PC-9 (cell line): ENCODE data around the gene ACOXL. TPM values are rescaled to one million over a fixed set of nuclear protein-coding genes. Genes with fewer than 3 reads are reported as not detected.

Experiments
- BruUV-seq: library from RNA; stranded (reverse); fragments of 400-500 nt; replicated peaks from 2 replicates; lab custom pipeline; 2021; lab: Mats Ljungman, UMichigan
- CTCF ChIA-PET: fragments of 300-600 bp; sonication (Branson Sonifier 250); formaldehyde crosslinking; loops from one replicate; lab custom pipeline; 2022; ENCODE audit warnings: antibody characterized with exemption; lab: Charles Lee
- POLR2A ChIA-PET: fragments of 300-600 bp; sonication (Branson Sonifier 250); formaldehyde crosslinking; loops from one replicate; lab custom pipeline; 2022; ENCODE audit warnings: antibody characterized with exemption; ENCODE audit not compliant: unreplicated experiment; lab: Charles Lee
- DNase-seq, 2 experiments: peaks; one replicate each; pipeline versions ENCODE4 v3.0.0 to v3.0.0-alpha.2; 2015 to 2022; ENCODE audit warnings: mixed read lengths in 1 of 2
- H2AFZ ChIP-seq: fragments of 200-600 bp; sonication (generic); 2 replicates; pipeline ENCODE4 v1.8.1; 2017; ENCODE audit warnings: antibody characterized with exemption
- H3F3A ChIP-seq: fragments of 200-600 bp; sonication (generic); 2 replicates; pipeline ENCODE4 v1.8.1; 2017; ENCODE audit warnings: antibody characterized with exemption, mild to moderate bottlenecking, low read depth; ENCODE audit not compliant: insufficient read depth
- H3K27ac ChIP-seq: fragments of 200-600 bp; sonication (generic); 2 replicates; pipeline ENCODE4 v1.6.1; 2016; ENCODE audit warnings: mixed run types
- H3K27me3 ChIP-seq: fragments of 200-600 bp; sonication (generic); 2 replicates; pipeline ENCODE4 v1.6.1; 2016; ENCODE audit warnings: low read depth, mixed run types; ENCODE audit not compliant: insufficient read depth
- H3K36me3 ChIP-seq: fragments of 200-600 bp; sonication (generic); 2 replicates; pipeline ENCODE4 v1.6.1; 2016; ENCODE audit warnings: low read depth, mixed run types
- H3K4me1 ChIP-seq: fragments of 200-600 bp; sonication (generic); replicated peaks from 2 replicates; pipeline ENCODE4 v1.6.1; 2016; ENCODE audit warnings: mixed run types; ENCODE audit not compliant: insufficient read depth
- H3K4me2 ChIP-seq: fragments of 200-600 bp; sonication (generic); 2 replicates; pipeline ENCODE4 v1.6.1; 2017; ENCODE audit warnings: mixed run types
- H3K4me3 ChIP-seq: fragments of 200-600 bp; sonication (generic); 2 replicates; pipeline ENCODE4 v1.6.1; 2016; ENCODE audit warnings: mixed run types
- H3K79me2 ChIP-seq: fragments of 200-600 bp; sonication (generic); 2 replicates; pipeline ENCODE4 v1.6.1; 2017; ENCODE audit warnings: low read depth, mixed run types
- H3K9me2 ChIP-seq: fragments of 200-600 bp; sonication (generic); 2 replicates; pipeline ENCODE4 v1.8.1; 2017; ENCODE audit warnings: mild to moderate bottlenecking; ENCODE audit not compliant: insufficient read depth
- H3K9me3 ChIP-seq: fragments of 200-600 bp; sonication (generic); 2 replicates; pipeline ENCODE4 v1.8.1; 2016; ENCODE audit warnings: low read depth; ENCODE audit not compliant: insufficient read depth
- H4K20me1 ChIP-seq: fragments of 200-600 bp; sonication (generic); 2 replicates; pipeline ENCODE4 v1.8.1; 2017; ENCODE audit not compliant: insufficient read depth
- CTCF ChIP-seq: fragments of 200-600 bp; sonication (generic); conservative IDR thresholded peaks from 2 replicates; pipeline ENCODE4 v1.6.1; 2017; ENCODE audit warnings: mixed run types, antibody characterized with exemption, mild to moderate bottlenecking, moderate library complexity
- EZH2 ChIP-seq: fragments of 200-600 bp; sonication (generic); IDR thresholded peaks from 2 replicates; pipeline ENCODE4 v1.8.0; 2017; ENCODE audit warnings: antibody characterized with exemption, low read depth
- intact Hi-C: fragments of 100-400 bp; cut with micrococcal nuclease; formaldehyde crosslinking; loops from one replicate; pipeline ENCODE4 v1.10.0; 2022; ENCODE audit not compliant: unreplicated experiment
- total RNA-seq: library from RNA; stranded (reverse); gene quantifications from 2 replicates; pipeline ENCODE4 v1.2.3, GENCODE V29; 2021

ACOXL gene
- total RNA-seq, 1 experiment from 2014 or later = 10.7 TPM

GRCh38 chr2:110941226-110941625 lies 208.9 kb downstream of the ACOXL start:
- DNase-seq = no peak
- intact Hi-C loops = no loop called here
- Histone ChIP-seq H3K4me2 (no peak overlapping the region), H2AFZ (no peak overlapping the region), H3K79me2 (no peaks in the 10 kb centered on the region), H3F3A (no peaks in the 10 kb centered on the region), H3K9me2 (no peaks in the 10 kb centered on the region), H3K4me3 (no peak overlapping the region), H3K27me3 (no peaks in the 10 kb centered on the region), H3K9me3 (no peaks in the 10 kb centered on the region), H4K20me1 (no peaks in the 10 kb centered on the region), H3K36me3 (no peaks in the 10 kb centered on the region), H3K27ac (no peak overlapping the region), H3K4me1 (no peaks in the 10 kb centered on the region)
- no TSS peak for BruUV-seq
- ChIA-PET POLR2A (no interaction called here), CTCF (no interaction called here)
- TF ChIP-seq EZH2 (no peak), CTCF (no peak)

- POLR2A ChIA-PET = interaction anchor here (0.7 kb wide), 1 partner anchor 37 kb away, joined by 4 read pairs; no protein-coding TSS in a partner anchor
- BruUV-seq = no TSS peak
Observed at GRCh38 chr2:110943070-110943634, 210.8 kb downstream of the ACOXL start.

DNA sequence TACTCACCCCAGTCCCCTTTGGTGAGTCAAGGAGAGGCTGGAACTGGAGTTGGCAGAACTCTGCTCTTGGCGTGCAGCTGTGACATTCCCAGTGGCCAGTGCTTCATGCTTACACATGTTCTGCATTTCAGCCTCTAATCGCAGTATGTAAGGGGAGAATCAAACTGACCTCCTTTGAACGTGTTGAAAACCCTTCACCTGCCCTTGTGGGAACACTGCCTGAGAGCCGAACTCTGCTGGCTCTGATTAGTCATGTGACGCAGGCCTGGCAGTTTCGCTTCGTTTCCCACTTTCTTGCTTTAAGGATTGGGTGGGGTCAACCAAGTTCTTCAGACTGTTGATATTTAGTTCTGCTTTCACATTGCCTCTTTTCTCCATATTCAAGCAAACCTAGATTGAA lies 214.5 kb downstream of the ACOXL start:
- Histone ChIP-seq H4K20me1 (no peaks in the 10 kb centered on the region), H2AFZ (no peak overlapping the region), H3K4me1 (no peaks in the 10 kb centered on the region), H3K79me2 (no peaks in the 10 kb centered on the region), H3K9me2 (no peaks in the 10 kb centered on the region), H3K4me2 (no peak overlapping the region), H3K9me3 (no peaks in the 10 kb centered on the region), H3K4me3 (no peak overlapping the region), H3K27me3 (no peaks in the 10 kb centered on the region), H3K36me3 (no peaks in the 10 kb centered on the region), H3K27ac (no peak overlapping the region), H3F3A (no peaks in the 10 kb centered on the region)
- no TSS peak for BruUV-seq
- intact Hi-C loops = no loop called here
- TF ChIP-seq EZH2 (no peak), CTCF (no peak)
- ChIA-PET POLR2A (no interaction called here), CTCF (no interaction called here)
- no peak for DNase-seq

More at GRCh38 chr2:110943070-110943634, 210.8 kb downstream of the ACOXL start:
- H4K20me1 ChIP-seq = no peaks in the 10 kb centered on the region
- intact Hi-C loops = no loop called here
- H3K9me3 ChIP-seq = no peaks in the 10 kb centered on the region
- H3K9me2 ChIP-seq = no peaks in the 10 kb centered on the region
- H3K27ac ChIP-seq = no peak overlapping the region
- no peaks in the 10 kb centered on the region for H3F3A ChIP-seq
- no peak overlapping the region for H3K4me2 ChIP-seq
- TF ChIP-seq CTCF (no peak), EZH2 (no peak)
- H3K27me3 ChIP-seq = no peaks in the 10 kb centered on the region
- H3K4me3 ChIP-seq = no peak overlapping the region
- no peaks in the 10 kb centered on the region for H3K4me1 ChIP-seq
- CTCF ChIA-PET = no interaction called here
- H3K36me3 ChIP-seq = no peaks in the 10 kb centered on the region
- DNase-seq = no peak
- no peak overlapping the region for H2AFZ ChIP-seq
- H3K79me2 ChIP-seq = no peaks in the 10 kb centered on the region
